HL-60 (cell line): ENCODE results near the gene PLA2G4B.

Source experiments
- CTCF ChIP-seq: IDR thresholded peaks from one replicate; pipeline ENCODE4 v1.5.1; 2011; ENCODE audit warnings: low read length, control low read depth, inconsistent platforms; ENCODE audit not compliant: insufficient read depth
- GABPA ChIP-seq: IDR thresholded peaks from 2 replicates; pipeline ENCODE4 v1.6.1; 2012; ENCODE audit warnings: low read depth
- POLR2AphosphoS5 ChIP-seq: IDR thresholded peaks from 2 replicates; pipeline ENCODE4 v1.6.1; 2012; ENCODE audit warnings: low read depth
- REST ChIP-seq: IDR thresholded peaks from 2 replicates; pipeline ENCODE4 v1.6.1; 2012; ENCODE audit warnings: low read depth; ENCODE audit not compliant: insufficient replicate concordance

GRCh38 chr15:41804361-41804760 lies 34.3 kb upstream of the PLA2G4B start:
- no peak for TF ChIP-seq CTCF
- no peak for TF ChIP-seq GABPA
- TF ChIP-seq REST, result no peak
- no peak for TF ChIP-seq POLR2AphosphoS5
